K562 (cell line): ENCODE measurements around the gene CSF1R. TPM values are rescaled to one million over a fixed set of nuclear protein-coding genes. Genes with fewer than 3 reads are reported as not detected.
A peak's percentile ranks its signal among the peaks of the same experiment; 100 is the strongest.

Source experiments
- ATAC-seq: fragments of 200-7000 bp; cut with Tn5 transposase; 3 replicates; pipeline ENCODE4 v1.9.1; 2020; ENCODE audit warnings: moderate library complexity
- BruUV-seq: library from RNA; stranded (reverse); fragments of 400-500 nt; replicated peaks from 2 replicates; lab custom pipeline; 2021; lab: Mats Ljungman, UMichigan
- CTCF ChIA-PET: fragments of 300-600 bp; formaldehyde crosslinking; extraction: SDS; loops from one replicate; lab custom pipeline; 2021; ENCODE audit warnings: low intra/inter-chr PET ratio; lab: Yijun Ruan, JAX
- POLR2A ChIA-PET: fragments of 300-600, 350-650 bp; sonication (Branson Sonifier 250); formaldehyde crosslinking; extraction: SDS; loops from one replicate; lab custom pipeline; 2021; ENCODE audit warnings: antibody characterized with exemption, inconsistent platforms; lab: Yijun Ruan, JAX
- DNase-seq, 4 experiments: peaks; one replicate each; pipeline versions ENCODE4 v3.0.0 to v3.0.0-alpha.2; 2011 to 2018; ENCODE audit warnings: low spot score in 3 of 4, mixed read lengths in 3 of 4; ENCODE audit errors: extremely low read depth in 1 of 4
- FAIRE-seq: peaks from 2 replicates; lab custom pipeline; 2011; peaks lifted over from hg19 to GRCh38; lab: Jason Lieb, UNC
- H2AFZ ChIP-seq: 2 replicates; pipeline ENCODE4 v1.6.0; 2011; ENCODE audit warnings: low read depth, low read length, control low read depth, inconsistent platforms
- H3K27ac ChIP-seq: fragments of 200-600 bp; 3 replicates; pipeline ENCODE4 v1.8.0; 2011; ENCODE audit warnings: low read depth, mild to moderate bottlenecking, control low read depth, inconsistent platforms, low read length, moderate library complexity, mixed read lengths; ENCODE audit errors: extremely low read depth
- H3K27me3 ChIP-seq, 2 experiments: fragments of 300-600 bp in 1 of 2; 2 replicates in 1 of 2; 3 replicates in 1 of 2; pipeline versions ENCODE4 v1.6.0 to v1.8.0; 2011; ENCODE audit warnings: inconsistent platforms in 2 of 2, low read length in 2 of 2, mild to moderate bottlenecking in 1 of 2, mixed read lengths in 1 of 2, moderate library complexity in 1 of 2; ENCODE audit not compliant: control insufficient read depth in 2 of 2, insufficient read depth in 2 of 2
- H3K36me3 ChIP-seq: fragments of 300-600 bp; 3 replicates; pipeline ENCODE4 v1.8.0; 2011; ENCODE audit warnings: mild to moderate bottlenecking, low read length, inconsistent platforms; ENCODE audit not compliant: control insufficient read depth, insufficient read depth
- H3K4me1 ChIP-seq, 2 experiments: fragments of 200-600 bp in 1 of 2; replicated peaks in 1 of 2; 2 replicates in 1 of 2; 3 replicates in 1 of 2; pipeline versions ENCODE4 v1.5.1 to v1.8.0; 2011; ENCODE audit warnings: inconsistent platforms in 2 of 2, low read length in 2 of 2, mild to moderate bottlenecking in 1 of 2, mixed read lengths in 1 of 2, moderate library complexity in 1 of 2; ENCODE audit not compliant: control insufficient read depth in 2 of 2, insufficient read depth in 2 of 2
- H3K4me2 ChIP-seq: 2 replicates; pipeline ENCODE4 v1.6.1; 2011; ENCODE audit warnings: low read length, control low read depth, inconsistent platforms, mixed read lengths; ENCODE audit not compliant: insufficient read depth
- H3K4me3 ChIP-seq: fragments of 200-600 bp; sonication (generic), shearing (Covaris generic); 2 replicates; pipeline ENCODE4 v1.5.1; 2016; ENCODE audit warnings: control low read depth, inconsistent platforms
- H3K79me2 ChIP-seq: fragments of 200-600 bp; 3 replicates; pipeline ENCODE4 v1.8.0; 2011; ENCODE audit warnings: low read length, inconsistent platforms; ENCODE audit not compliant: control insufficient read depth, insufficient read depth
- H3K9ac ChIP-seq, 2 experiments: 2 replicates each; pipeline versions ENCODE4 v1.6.0 to v1.6.1; 2011; ENCODE audit warnings: low read depth in 2 of 2, low read length in 2 of 2, control low read depth in 1 of 2, inconsistent platforms in 1 of 2, mild to moderate bottlenecking in 1 of 2, mixed read lengths in 1 of 2; ENCODE audit not compliant: insufficient read depth in 1 of 2
- H3K9me1 ChIP-seq: one replicate; pipeline ENCODE4 v1.6.0; 2011; ENCODE audit warnings: inconsistent platforms, mild to moderate bottlenecking, low read length, moderate library complexity; ENCODE audit not compliant: control insufficient read depth, insufficient read depth
- H3K9me3 ChIP-seq: replicated peaks from 2 replicates; pipeline ENCODE4 v1.5.1; 2011; ENCODE audit warnings: low read depth, low read length, inconsistent platforms; ENCODE audit not compliant: control insufficient read depth, insufficient read depth
- H4K20me1 ChIP-seq: replicated peaks from 2 replicates; pipeline ENCODE4 v1.6.1; 2011; ENCODE audit warnings: low read length, inconsistent platforms, mixed read lengths; ENCODE audit not compliant: control insufficient read depth, insufficient read depth
- ATF1 ChIP-seq, 2 experiments: fragments of 450-650 bp in 1 of 2; IDR thresholded peaks; 2 replicates each; pipeline ENCODE4 v1.6.1; 2016; ENCODE audit warnings: missing compliant biosample characterization in 1 of 2, missing genetic modification characterization in 1 of 2
- NFIC ChIP-seq: fragments of 450-650 bp; IDR thresholded peaks from 2 replicates; pipeline ENCODE4 v1.6.1; 2017; ENCODE audit warnings: mild to moderate bottlenecking, inconsistent platforms
- NR2C1 ChIP-seq, 2 experiments: fragments of 450-650 bp; IDR thresholded peaks; 2 replicates each; pipeline ENCODE4 v1.6.1; 2017; ENCODE audit warnings: mild to moderate bottlenecking in 2 of 2, antibody characterized with exemption in 1 of 2, inconsistent platforms in 1 of 2, missing compliant biosample characterization in 1 of 2, missing genetic modification characterization in 1 of 2
- RBM17 ChIP-seq: fragments of 200-400 bp; formaldehyde crosslinking; IDR thresholded peaks from 2 replicates; pipeline ENCODE4 v1.6.1; 2017; ENCODE audit warnings: low read depth, mild to moderate bottlenecking, low read length, borderline replicate concordance
- TAF9B ChIP-seq: fragments of 450-650 bp; IDR thresholded peaks from 2 replicates; pipeline ENCODE4 v1.6.1; 2018; ENCODE audit warnings: mild to moderate bottlenecking; ENCODE audit not compliant: partially characterized antibody
- ZBTB1 ChIP-seq: sonication (generic); formaldehyde crosslinking; IDR thresholded peaks from 2 replicates; pipeline ENCODE4 v1.8.1; 2023; ENCODE audit warnings: missing genetic modification reagents, low read depth, mild to moderate bottlenecking, borderline replicate concordance
- ZNF561 ChIP-seq: fragments of 450-650 bp; formaldehyde crosslinking; conservative IDR thresholded peaks from 2 replicates; pipeline ENCODE4 v1.4.0; 2020; ENCODE audit warnings: mild to moderate bottlenecking, moderate library complexity
- in situ Hi-C: fragments of 300-500 bp; cut with MboI; formaldehyde crosslinking; loops from 4 replicates; pipeline ENCODE4 v1.15.0; 2018; ENCODE audit warnings: inconsistent platforms, mixed read lengths
- intact Hi-C: fragments of 100-400 bp; cut with micrococcal nuclease; formaldehyde crosslinking; loops from 2 replicates; pipeline ENCODE4 v1.14.2; 2022
- polyA plus RNA-seq, 8 experiments: library from polyadenylated mRNA; depleted of rRNA in 4 of 8; stranded (reverse) in 5 of 8; unstranded in 3 of 8; fragments of >200 nt; fragmentation: Nextera tagmentation in 2 of 8; fragmentation: Illumina TruSeq in 1 of 8; extraction: Ambion mirVana in 2 of 8; extraction: Trizol in 1 of 8; gene quantifications; 2 replicates each; pipeline versions ENCODE4 v1.2.1 to v1.2.3, GENCODE V29; 2011 to 2014; ENCODE audit warnings: inconsistent platforms in 1 of 8, missing spikeins in 1 of 8
- total RNA-seq, 7 experiments: library from RNA; depleted of rRNA in 6 of 7; stranded (reverse); fragments of >200 nt in 6 of 7; fragmentation: Illumina TruSeq in 2 of 7; extraction: Trizol in 2 of 7; gene quantifications; 2 replicates each; pipeline versions ENCODE4 v1.2.1 to v1.2.3, GENCODE V29; 2011 to 2021; ENCODE audit warnings: low replicate concordance in 1 of 7

Gene CSF1R
- total and polyA plus RNA-seq, 9 of the 15 experiments (the other 6 are each of a cell fraction or from before 2014, with no cell fraction given) = 0.03 to 0.64 (median 0.20) TPM; not detected in 6

DNA sequence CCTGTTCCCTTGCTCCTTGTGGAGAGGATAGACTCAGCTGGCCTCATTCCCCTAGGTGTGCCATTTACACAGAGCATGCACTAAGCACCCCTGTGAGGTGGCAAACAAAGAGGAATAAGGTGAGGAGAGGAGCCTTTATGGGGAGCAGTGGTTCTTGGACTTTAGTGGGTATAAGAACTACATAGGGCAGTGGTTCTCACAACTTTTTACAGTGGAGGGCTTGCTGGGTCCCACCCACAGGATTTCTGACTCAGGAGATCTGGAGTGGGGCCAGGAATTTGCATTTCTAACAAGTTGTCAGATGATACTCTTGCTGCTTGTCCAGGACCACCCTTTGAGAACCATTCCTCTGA is 42.0 kb downstream of the CSF1R start:
- no peak overlapping the region for H3K4me3 ChIP-seq
- FAIRE-seq (no peak), ATAC-seq (no peak), DNase-seq (no peak)
- no peak overlapping the region for H3K9ac ChIP-seq
- H3K9me3 ChIP-seq = no peaks in the 10 kb centered on the region
- intact Hi-C loops = no loop called here
- H3K36me3 ChIP-seq = peaks cover 92% of the 10 kb centered on the region
- BruUV-seq = no TSS peak
- ChIA-PET CTCF (no interaction called here), POLR2A (interaction anchor here (0.6 to 0.7 kb wide), 2 partner anchors 22 to 402 kb away, joined by 3 read pairs; no protein-coding TSS in a partner anchor)
- no peaks in the 10 kb centered on the region for H4K20me1 ChIP-seq
- no peak overlapping the region for H3K4me2 ChIP-seq
- H3K9me1 ChIP-seq = peaks cover 3% of the 10 kb centered on the region
- no peaks in the 10 kb centered on the region for H3K27me3 ChIP-seq
- no peak overlapping the region for H3K27ac ChIP-seq
- H3K4me1 ChIP-seq = peaks cover 5 to 22% of the 10 kb centered on the region in 2 experiments; a peak in 4 of 5 replicates
- in situ Hi-C loops = no loop called here
- H2AFZ ChIP-seq = no peak overlapping the region
- H3K79me2 ChIP-seq = no peaks in the 10 kb centered on the region
- TF ChIP-seq RBM17 (no peak), TAF9B (no peak), NR2C1 (IDR thresholded peaks at IDR 0.05) (no peak), NR2C1 (tag; IDR thresholded peaks at IDR 0.05) (no peak), ATF1 (CRISPR knock-in tag; IDR thresholded peaks at IDR 0.05) (no peak), ATF1 (tag; IDR thresholded peaks at IDR 0.05) (no peak), NFIC (0 out of 2 replicates have a peak, but pooled peaks have one; percentile 20), ZNF561 (CRISPR knock-in tag) (no peak), ZBTB1 (CRISPR knock-in tag) (no peak)
